GM18867 (cell line): ENCODE measurements around the gene RASD2.
A peak's percentile ranks its signal among the peaks of the same experiment; 100 is the strongest.

Experiments
- ATAC-seq: cut with Tn5 transposase; IDR thresholded peaks from one replicate; pipeline ENCODE4 v1.9.1; 2021; ENCODE audit warnings: mild to moderate bottlenecking, moderate library complexity; ENCODE audit not compliant: unreplicated experiment

The RASD2 gene

DNA sequence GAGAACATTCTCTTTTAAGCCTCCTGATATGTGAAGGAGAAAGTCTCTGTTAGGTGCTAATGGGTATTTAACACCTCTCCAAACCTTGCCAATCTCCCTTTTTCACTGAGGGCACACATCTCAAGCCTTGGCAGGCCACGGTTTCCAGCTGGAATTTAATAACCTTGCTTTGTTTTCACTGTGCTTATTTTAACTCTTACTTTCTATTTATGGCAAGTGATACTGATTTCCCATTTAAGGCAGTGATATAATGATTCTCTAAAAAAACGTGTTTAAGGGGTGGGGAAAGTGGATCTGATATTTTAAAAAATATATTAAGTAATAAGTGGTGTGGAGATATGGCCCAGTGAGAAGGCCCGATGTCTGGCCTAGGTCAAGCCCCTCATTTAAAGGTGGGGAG lies 1.1 kb upstream of the RASD2 start:
- no peak for ATAC-seq

DNA sequence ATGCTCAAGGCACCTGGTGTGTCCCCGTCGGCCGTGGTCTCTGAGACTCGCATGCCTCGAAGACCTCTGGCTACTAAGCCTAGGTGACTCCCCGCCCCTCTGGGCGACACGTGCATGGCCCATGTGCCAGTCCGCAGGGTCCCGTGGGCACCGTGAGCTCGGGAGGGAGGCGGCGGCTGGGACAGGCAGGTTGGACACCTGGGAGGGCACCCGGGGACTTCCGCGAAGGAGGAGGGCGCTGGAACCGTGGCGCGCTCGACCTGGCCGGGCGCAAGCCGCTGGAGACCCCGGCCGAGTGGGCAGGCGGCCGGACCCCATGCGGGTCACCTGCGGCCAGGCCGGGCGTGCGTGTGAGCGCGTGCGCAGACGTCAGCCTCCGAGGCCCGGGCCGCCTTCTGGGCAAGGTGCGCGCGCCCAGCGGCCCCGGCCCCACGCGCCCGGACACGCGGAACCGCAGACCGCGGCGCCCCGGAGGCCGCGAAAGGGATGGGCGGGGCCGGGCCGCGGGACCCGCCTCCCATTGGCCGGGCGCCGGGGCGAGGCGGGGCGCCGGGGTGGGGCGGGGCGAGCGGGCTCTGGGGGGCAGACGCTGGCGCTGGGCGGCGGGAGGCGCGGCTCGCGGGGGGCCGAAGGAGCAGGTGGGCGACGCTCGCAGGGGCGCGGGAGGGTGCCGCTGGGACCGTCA lies 579 bp upstream of the RASD2 start:
- ATAC-seq, result peak; percentile 64

DNA sequence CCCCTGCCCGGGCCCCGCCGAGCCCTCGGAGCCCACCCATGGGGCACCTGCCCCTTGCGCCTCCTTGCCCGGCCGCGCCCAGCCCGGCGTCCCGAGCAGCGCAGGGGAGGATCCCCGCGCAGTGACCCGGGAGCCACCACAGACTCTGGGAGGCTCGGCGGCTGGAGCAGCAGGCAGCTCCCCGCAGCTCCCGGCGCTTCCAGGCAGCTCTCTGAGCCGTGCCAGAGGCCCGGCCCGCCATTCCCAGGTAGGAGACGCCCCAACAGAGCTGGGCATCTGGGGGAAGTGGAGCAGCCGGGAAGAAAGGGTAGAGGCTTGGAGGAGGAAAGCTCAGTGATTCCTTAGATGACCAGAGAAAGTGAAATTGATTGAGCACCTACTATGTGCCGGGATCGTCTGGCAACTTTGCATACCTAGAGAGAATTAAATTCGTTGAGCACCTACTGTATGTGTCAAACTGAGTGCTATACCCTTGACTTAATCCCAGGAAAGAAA lies 670 bp downstream of the RASD2 start:
- ATAC-seq, result no peak

DNA sequence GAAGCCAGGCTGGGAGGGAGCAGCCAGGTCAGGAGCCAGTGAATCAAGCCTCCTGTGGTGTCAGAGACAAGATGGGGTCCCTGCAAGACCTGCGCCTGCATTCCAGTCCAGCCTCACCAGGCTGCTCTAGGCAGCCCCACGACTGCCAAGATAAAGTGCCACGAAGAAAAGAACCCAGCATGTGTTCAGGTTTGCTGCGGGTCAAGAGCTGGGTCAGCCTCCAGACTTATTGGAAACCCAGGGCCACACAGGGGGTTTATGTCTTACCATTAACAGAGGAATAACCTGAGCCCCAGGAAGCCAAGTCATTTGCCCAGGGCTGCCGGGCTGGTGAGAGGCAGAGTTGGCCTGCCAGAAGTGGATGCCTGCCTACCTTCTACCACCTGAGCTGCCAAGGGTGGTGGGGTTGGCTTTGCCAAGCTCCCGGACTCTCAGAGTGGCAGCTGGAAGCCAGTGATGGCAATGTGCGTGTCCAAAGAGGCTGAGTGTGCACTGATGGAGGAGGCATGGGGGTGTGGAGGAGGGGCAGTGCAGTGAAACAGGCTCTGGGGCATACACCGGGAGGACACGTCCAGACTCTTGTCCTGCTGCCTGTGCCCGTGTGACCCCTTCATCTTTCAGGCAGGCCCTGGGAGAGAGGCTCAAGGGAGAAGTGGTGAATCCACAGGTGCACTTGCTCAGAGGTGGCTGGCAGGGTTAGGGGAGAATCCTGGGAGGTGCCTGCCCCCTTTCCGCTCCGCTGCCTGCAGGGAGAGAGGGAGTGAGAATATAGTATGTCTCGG lies 1.7 kb downstream of the RASD2 start:
- ATAC-seq, result no peak

DNA sequence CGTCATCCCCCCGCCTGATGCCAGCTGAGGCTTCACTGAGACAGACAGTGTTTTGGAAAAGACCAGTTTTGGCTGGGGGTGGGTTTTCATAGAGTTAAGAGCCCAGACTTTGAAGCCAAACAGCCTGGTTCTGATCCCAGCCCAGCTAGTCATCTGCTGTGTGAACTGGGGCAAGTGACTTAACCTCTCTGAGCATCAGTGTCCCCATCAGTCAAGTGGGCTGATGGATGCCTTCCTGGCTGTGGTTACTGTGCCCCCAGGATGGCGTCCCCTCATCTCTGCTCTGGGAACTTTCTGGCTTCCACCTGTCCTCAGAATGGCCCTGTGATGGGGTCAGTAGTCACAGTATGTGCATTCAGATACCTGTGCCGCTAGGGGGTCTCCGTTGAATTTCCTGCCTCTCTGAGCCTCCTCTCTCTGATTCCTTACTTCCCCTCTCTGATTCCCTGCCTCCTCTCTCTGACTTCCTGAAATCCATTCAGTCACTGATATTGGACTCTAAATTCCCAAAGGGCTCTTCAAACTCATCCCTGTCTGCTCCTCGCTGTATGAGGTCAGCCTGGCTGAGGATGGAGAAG lies 2.4 kb downstream of the RASD2 start:
- ATAC-seq, result no peak

DNA sequence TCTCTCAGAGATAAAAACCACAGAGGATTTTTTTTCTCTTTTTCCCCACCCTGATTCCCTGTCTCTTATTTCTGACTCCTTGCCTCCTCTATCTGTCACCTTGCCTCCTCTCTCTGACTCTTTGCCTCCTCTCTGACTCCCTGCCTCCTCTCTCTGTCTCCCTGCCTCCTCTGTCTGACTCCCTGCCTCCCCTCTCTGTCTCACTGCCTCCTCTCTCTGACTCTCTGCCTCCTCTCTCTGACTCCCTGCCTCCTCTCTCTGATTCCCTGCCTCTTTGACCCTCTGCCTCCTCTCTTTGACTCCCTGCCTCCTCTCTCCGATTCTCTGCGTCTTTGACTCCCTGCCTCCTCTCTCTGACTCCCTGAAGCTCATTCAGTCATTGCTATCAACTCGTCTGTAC lies 3.1 kb downstream of the RASD2 start:
- ATAC-seq, result no peak

DNA sequence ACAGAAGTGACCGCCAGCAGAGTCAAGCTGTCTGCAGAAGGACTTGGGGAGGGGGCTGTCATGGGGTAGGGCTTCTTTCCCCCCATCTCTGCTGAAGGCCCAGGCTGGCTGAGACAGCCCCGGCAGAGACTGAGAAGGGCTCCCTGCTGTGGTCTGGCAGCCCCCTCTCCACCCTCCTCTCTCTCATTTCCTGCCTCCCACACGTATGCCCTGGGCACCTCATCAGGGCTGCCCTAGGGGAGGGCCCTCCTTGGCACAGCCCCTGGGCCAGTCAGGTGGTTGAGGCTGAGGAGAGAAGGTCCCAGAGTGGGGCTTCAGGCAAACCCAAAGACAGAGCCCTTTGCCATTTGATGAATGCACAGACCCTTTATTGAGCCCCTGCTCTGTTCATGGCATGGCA lies 3.6 kb downstream of the RASD2 start:
- ATAC-seq, result no peak

DNA sequence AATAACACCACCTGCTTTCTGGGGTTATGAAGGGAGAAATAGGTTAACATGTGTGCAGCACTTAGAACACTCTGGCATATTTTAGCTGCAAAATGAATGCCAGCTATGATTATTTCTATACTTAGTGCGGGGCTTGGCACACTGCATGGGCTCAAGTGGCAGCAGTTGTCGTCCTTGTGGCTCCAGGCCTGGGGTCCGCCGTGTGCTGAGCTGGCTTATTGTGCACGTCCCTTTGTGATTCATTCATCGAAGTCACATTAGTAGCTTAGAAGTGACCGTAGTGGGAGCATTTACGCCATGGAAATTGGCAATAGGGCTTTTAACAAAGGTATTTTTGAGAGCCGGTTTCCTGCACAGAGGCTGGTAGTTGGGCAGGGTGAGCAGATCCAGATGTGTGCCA lies 4.2 kb downstream of the RASD2 start:
- no peak for ATAC-seq

DNA sequence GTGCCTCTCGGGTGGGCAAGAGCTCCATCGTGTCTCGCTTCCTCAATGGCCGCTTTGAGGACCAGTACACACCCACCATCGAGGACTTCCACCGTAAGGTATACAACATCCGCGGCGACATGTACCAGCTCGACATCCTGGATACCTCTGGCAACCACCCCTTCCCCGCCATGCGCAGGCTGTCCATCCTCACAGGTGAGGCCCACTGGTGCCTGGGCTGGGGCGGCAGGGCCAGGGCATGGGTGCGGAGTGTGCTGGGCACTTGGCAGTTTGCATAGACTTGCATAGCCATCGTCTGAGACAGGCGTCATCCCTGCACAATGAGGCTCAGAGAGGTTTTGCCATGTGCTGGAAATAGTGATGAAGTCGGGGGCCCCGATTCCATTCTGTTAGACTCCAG lies 6.3 kb downstream of the RASD2 start:
- ATAC-seq, result no peak

DNA sequence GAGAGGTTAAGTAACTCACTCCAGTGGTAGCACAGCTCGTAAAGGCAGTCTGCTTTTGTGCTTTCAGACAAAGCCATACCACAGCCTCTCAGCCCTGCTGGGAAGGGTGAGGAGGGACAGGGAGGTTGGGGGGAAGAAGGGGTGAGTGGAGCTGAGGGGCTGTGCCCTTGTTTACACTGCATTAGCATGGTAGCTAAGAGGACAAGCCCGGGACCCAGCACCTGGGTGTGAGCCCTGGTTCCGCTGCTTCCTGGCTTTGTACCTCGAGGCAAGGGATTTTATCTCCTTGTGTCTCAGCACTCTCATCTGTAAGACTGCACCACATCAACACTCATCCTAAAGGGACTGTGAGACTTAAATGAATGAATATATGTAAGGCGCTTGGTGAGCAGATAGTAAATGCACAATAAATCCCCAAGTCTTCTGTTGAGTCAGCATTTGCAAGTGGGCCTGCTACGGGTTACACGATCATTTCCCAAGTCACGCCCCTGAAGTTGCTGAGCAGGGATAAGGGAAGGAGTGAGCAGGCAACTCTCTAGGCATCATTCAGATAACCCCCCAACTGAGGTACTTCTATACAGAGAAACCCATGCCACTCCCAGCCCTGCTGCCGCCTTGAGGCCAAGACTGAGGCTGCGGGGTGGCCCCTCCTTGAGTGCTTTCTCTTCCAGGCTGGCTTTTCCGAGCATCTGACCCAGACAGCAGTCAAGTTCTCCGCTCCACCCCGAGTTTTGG lies 7.5 kb downstream of the RASD2 start:
- no peak for ATAC-seq

DNA sequence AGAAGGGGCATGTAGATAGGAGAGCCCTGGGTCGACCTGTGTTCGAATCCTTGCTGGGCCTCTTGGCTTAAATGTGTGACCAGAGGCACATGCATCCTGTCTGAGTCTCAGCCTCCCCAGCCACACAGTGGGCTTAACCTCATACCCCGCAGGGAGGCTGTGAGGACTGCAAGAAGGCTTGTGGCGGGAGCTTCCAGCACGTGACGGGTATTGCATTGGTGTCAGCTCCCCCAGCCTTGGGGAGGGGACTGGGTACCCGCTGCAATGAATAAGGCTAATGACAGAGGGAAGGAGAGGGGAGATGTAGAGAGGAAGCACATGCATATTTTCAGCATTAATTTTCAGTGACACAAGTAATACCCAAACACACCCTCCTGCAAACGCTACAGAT lies 8.1 kb downstream of the RASD2 start:
- ATAC-seq, result no peak

DNA sequence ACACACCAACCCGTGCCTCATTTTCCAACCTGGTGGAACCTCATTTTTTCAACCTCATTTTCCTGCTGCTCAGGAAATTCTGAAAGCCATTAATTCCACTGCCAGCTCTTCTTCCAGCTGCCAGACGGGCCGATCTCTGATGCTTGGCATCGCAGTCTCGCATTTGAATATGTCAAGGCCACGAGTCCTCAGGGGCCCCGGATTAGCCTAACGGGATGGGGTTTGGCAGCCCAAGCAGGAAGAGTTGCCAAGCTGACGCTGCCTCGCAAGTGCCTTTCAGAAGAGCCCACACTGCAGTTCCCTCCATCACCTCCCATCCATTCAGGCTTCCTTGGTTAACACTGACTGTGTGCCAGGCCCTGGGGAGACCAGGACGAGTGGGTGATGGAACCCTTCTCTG lies 8.7 kb downstream of the RASD2 start:
- no peak for ATAC-seq

DNA sequence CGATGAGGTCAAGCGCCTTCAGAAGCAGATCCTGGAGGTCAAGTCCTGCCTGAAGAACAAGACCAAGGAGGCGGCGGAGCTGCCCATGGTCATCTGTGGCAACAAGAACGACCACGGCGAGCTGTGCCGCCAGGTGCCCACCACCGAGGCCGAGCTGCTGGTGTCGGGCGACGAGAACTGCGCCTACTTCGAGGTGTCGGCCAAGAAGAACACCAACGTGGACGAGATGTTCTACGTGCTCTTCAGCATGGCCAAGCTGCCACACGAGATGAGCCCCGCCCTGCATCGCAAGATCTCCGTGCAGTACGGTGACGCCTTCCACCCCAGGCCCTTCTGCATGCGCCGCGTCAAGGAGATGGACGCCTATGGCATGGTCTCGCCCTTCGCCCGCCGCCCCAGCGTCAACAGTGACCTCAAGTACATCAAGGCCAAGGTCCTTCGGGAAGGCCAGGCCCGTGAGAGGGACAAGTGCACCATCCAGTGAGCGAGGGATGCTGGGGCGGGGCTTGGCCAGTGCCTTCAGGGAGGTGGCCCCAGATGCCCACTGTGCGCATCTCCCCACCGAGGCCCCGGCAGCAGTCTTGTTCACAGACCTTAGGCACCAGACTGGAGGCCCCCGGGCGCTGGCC lies 11.0 kb downstream of the RASD2 start:
- no peak for ATAC-seq

DNA sequence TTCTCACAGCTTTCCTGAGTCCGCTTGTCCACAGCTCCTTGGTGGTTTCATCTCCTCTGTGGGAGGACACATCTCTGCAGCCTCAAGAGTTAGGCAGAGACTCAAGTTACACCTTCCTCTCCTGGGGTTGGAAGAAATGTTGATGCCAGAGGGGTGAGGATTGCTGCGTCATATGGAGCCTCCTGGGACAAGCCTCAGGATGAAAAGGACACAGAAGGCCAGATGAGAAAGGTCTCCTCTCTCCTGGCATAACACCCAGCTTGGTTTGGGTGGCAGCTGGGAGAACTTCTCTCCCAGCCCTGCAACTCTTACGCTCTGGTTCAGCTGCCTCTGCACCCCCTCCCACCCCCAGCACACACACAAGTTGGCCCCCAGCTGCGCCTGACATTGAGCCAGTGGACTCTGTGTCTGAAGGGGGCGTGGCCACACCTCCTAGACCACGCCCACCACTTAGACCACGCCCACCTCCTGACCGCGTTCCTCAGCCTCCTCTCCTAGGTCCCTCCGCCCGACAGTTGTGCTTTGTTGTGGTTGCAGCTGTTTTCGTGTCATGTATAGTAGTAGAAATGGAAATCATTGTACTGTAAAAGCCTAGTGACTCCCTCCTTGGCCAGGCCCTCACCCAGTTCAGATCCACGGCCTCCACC lies 11.7 kb downstream of the RASD2 start:
- ATAC-seq, result no peak

DNA sequence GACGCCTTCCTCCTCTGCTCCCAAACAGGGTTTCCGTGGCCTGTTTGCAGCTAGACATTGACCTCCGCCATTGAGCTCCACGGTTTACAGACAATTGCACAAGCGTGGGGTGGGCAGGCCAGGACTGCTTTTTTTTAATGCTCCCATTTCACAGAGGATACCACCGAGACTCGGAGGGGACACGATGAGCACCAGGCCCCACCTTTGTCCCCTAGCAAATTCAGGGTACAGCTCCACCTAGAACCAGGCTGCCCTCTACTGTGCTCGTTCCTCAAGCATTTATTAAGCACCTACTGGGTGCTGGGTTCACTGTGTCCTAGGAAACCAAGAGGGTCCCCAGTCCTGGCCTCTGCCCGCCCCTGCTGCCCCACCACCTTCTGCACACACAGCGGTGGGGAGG lies 12.2 kb downstream of the RASD2 start:
- ATAC-seq, result no peak

DNA sequence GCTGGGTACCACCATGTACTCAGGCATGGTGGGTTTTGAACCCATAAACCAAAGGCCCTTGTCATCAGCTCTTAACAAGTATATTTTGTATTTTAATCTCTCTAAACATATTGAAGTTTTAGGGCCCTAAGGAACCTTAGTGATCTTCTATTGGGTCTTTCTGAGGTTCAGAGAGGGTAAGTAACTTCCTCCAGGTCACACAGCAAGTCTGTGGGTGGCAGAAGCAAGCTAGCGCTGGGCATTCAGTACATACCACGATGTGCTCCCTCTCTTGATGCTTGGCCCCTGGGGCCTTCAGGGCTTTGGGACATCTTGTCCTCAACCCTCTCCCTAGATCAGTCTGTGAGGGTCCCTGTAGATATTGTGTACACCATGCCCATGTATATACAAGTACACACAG lies 12.7 kb downstream of the RASD2 start:
- ATAC-seq, result no peak

DNA sequence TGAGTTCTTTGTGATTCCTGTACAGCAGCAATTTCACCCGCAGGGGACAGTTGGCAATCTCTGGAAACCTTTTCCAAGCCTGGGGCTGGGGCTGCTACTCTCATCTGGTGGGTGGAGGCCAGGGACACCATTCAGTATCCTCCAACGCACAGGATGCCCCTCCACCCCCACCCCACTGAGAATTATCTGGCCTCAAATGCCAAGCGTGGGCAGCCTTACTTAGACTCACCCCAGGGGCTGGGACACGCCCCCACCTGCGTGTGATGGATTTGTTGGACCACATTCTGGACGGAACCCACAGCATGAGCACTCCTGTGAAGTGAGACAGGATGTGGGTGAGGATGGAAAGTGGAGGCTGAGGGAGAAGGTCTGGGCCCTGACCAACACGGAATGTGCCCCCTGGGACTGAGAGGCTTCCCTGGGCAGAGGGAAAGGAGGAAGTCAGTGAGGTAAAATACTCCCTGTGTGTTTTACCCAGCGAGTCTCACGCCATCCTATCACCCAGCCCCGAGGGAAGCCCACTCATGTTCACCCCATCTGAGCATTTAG lies 13.7 kb downstream of the RASD2 start:
- no peak for ATAC-seq

DNA sequence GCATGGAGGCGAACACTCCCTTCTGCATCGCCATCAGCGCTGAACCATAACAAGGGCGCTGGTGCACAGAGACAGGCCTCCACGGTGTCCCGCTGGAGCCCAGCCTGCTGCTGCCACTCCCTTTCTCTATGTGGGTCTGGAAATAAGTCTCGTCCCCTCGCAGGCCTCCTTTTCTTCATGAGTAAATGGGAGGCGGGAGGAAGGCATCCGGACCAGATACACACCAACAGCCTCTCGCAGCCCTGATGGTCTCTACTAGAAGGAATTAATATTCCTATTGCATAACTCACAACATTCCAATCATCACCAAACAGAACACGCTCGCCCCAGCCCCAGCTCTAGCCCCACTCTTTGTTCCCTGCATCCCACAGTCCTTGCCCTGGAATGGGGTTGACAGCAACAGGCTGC lies 14.9 kb downstream of the RASD2 start:
- no peak for ATAC-seq

DNA sequence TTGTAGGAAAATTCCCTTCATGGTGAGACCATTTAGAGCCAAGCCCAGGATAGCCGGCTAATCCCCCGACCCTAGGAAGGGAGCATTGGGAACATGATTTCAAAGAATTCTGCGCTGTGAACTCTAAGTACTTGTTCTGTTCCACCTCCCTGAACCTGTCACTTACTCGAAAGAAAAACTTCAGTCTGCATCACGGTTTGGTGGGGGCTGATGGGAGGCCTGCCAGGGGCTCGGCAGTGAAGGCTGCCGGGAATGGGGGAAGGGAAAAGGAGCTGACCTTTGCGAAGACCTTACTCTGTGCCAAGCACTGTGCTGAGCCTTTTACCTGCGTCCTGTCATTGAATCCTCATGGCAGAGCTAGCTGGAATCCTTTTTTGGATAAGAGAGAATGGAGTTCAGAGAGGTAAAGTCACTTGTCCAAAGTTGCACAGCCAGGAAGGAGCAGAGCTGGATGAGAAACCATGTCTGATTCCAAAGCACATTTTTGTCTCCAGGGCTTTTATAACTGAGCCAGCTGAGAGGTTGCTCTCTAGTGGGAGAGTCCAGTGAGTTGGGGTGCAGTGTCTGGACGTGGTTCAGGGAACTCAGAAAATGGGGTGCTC lies 15.4 kb downstream of the RASD2 start:
- ATAC-seq, result no peak

DNA sequence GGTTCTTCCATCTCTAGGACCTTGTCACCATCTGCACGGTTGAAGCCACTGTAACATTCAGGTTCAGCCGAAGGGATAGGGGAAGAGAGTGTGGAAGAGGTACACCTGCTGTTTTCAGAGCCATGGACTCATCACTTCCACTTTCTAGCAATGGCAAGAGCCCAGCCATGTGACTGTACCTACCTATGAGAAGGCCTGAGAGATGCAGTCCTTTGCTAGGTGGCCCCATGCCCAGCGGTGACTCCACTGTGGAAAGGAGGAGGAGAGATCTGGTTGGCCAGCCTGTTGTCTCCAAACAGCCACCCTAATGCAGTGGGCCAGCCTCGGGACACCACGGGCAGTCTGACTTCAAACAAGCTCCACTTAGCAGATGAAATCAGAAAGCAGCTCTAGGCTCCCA lies 16.0 kb downstream of the RASD2 start:
- no peak for ATAC-seq
